Measurements from ENCODE around the gene DCAF4L1.

- TF ChIP-seq POLR2A (IDR thresholded peaks at IDR 0.05; ENCODE audit: low read depth, low read length): no peak
- no peak for TF ChIP-seq CTCF (conservative IDR thresholded peaks at IDR 0.05; ENCODE audit: low read depth, low read length)
- no peak for TF ChIP-seq RAD21 (IDR thresholded peaks at IDR 0.05; ENCODE audit: low read length)
- no peak for TF ChIP-seq MXI1 (IDR thresholded peaks at IDR 0.05; ENCODE audit: borderline replicate concordance, low read depth, low read length)
- TF ChIP-seq MAZ (IDR thresholded peaks at IDR 0.05; ENCODE audit: borderline replicate concordance, low read depth, low read length): no peak
- TF ChIP-seq USF2 (IDR thresholded peaks at IDR 0.05; ENCODE audit: low read depth, low read length): no peak
- no peak for TF ChIP-seq ELK1 (IDR thresholded peaks at IDR 0.05; ENCODE audit: borderline replicate concordance, low read depth, low read length)
- no peak for TF ChIP-seq FOS (IDR thresholded peaks at IDR 0.05; ENCODE audit: low read depth, low read length)
- TF ChIP-seq RCOR1 (IDR thresholded peaks at IDR 0.05; ENCODE audit: insufficient replicate concordance, low read length): no peak
- TF ChIP-seq BHLHE40 (IDR thresholded peaks at IDR 0.05; ENCODE audit: low read depth, low read length): no peak
Measured at GRCh38 chr4:41994461-41994985, 13.0 kb downstream of the DCAF4L1 start.

Measured in IMR-90 (cell line).